HEK293 (cell line): ENCODE measurements around the gene ROR2.
A peak's percentile ranks its signal among the peaks of the same experiment; 100 is the strongest.

ENCODE experiments used
- BCL11A ChIP-seq: fragments of 450-650 bp; formaldehyde crosslinking; IDR thresholded peaks from 2 replicates; pipeline ENCODE4 v1.5.1; 2016; ENCODE audit warnings: low read depth, missing biosample characterization, missing genetic modification characterization
- IKZF3 ChIP-seq: fragments of 450-650 bp; IDR thresholded peaks from 2 replicates; pipeline ENCODE4 v1.5.0; 2018; ENCODE audit warnings: missing biosample characterization, mild to moderate bottlenecking, missing genetic modification characterization, moderate library complexity
- KLF7 ChIP-seq: fragments of 450-650 bp; formaldehyde crosslinking; IDR thresholded peaks from 2 replicates; pipeline ENCODE4 v1.5.1; 2016; ENCODE audit warnings: missing biosample characterization, missing genetic modification characterization, borderline replicate concordance
- PRDM6 ChIP-seq: fragments of 450-650 bp; formaldehyde crosslinking; IDR thresholded peaks from 2 replicates; pipeline ENCODE4 v1.5.1; 2017; ENCODE audit warnings: missing biosample characterization, missing genetic modification characterization
- REPIN1 ChIP-seq: fragments of 450-650 bp; formaldehyde crosslinking; IDR thresholded peaks from 2 replicates; pipeline ENCODE4 v1.5.1; 2017; ENCODE audit warnings: missing biosample characterization, missing genetic modification characterization, low read depth
- SCRT1 ChIP-seq: fragments of 450-650 bp; formaldehyde crosslinking; IDR thresholded peaks from 2 replicates; pipeline ENCODE4 v1.5.1; 2016; ENCODE audit warnings: missing biosample characterization, missing genetic modification characterization, borderline replicate concordance
- SP2 ChIP-seq: fragments of 450-650 bp; formaldehyde crosslinking; IDR thresholded peaks from 2 replicates; pipeline ENCODE4 v1.5.1; 2016; ENCODE audit warnings: missing biosample characterization, missing genetic modification characterization
- TSHZ1 ChIP-seq: fragments of 450-650 bp; formaldehyde crosslinking; IDR thresholded peaks from 2 replicates; pipeline ENCODE4 v1.5.1; 2016; ENCODE audit warnings: missing biosample characterization, missing genetic modification characterization, borderline replicate concordance
- ZBTB17 ChIP-seq: fragments of 450-650 bp; formaldehyde crosslinking; IDR thresholded peaks from 2 replicates; pipeline ENCODE4 v1.5.1; 2016; ENCODE audit warnings: missing biosample characterization, missing genetic modification characterization
- ZBTB21 ChIP-seq: fragments of 450-650 bp; formaldehyde crosslinking; IDR thresholded peaks from 2 replicates; pipeline ENCODE4 v1.5.1; 2017; ENCODE audit warnings: missing biosample characterization, missing genetic modification characterization
- ZBTB48 ChIP-seq: fragments of 450-650 bp; formaldehyde crosslinking; IDR thresholded peaks from 2 replicates; pipeline ENCODE4 v1.5.1; 2016; ENCODE audit warnings: missing biosample characterization, missing genetic modification characterization
- ZBTB6 ChIP-seq: fragments of 450-650 bp; formaldehyde crosslinking; IDR thresholded peaks from 2 replicates; pipeline ENCODE4 v1.5.1; 2017; ENCODE audit warnings: missing biosample characterization, missing genetic modification characterization
- ZFHX2 ChIP-seq: fragments of 450-650 bp; formaldehyde crosslinking; conservative IDR thresholded peaks from 2 replicates; pipeline ENCODE4 v1.5.1; 2016; ENCODE audit warnings: missing biosample characterization, missing genetic modification characterization
- ZFP37 ChIP-seq: fragments of 450-650 bp; formaldehyde crosslinking; IDR thresholded peaks from 2 replicates; pipeline ENCODE4 v1.5.1; 2016; ENCODE audit warnings: missing biosample characterization, missing genetic modification characterization
- ZNF112 ChIP-seq: fragments of 450-650 bp; formaldehyde crosslinking; IDR thresholded peaks from 2 replicates; pipeline ENCODE4 v1.5.0; 2017; ENCODE audit warnings: missing biosample characterization, missing genetic modification characterization
- ZNF169 ChIP-seq: fragments of 450-650 bp; formaldehyde crosslinking; IDR thresholded peaks from 2 replicates; pipeline ENCODE4 v1.5.1; 2016; ENCODE audit warnings: missing biosample characterization, missing genetic modification characterization
- ZNF23 ChIP-seq: fragments of 450-650 bp; formaldehyde crosslinking; IDR thresholded peaks from 2 replicates; pipeline ENCODE4 v1.5.1; 2016; ENCODE audit warnings: missing biosample characterization, missing genetic modification characterization, borderline replicate concordance
- ZNF26 ChIP-seq: fragments of 450-650 bp; formaldehyde crosslinking; IDR thresholded peaks from 2 replicates; pipeline ENCODE4 v1.5.1; 2016; ENCODE audit warnings: missing biosample characterization, missing genetic modification characterization
- ZNF335 ChIP-seq: fragments of 450-650 bp; formaldehyde crosslinking; conservative IDR thresholded peaks from 2 replicates; pipeline ENCODE4 v1.5.1; 2016; ENCODE audit warnings: missing biosample characterization, missing genetic modification characterization
- ZNF362 ChIP-seq: fragments of 450-650 bp; formaldehyde crosslinking; IDR thresholded peaks from 2 replicates; pipeline ENCODE4 v1.5.1; 2016; ENCODE audit warnings: missing biosample characterization, missing genetic modification characterization
- ZNF433 ChIP-seq: fragments of 450-650 bp; formaldehyde crosslinking; IDR thresholded peaks from 2 replicates; pipeline ENCODE4 v1.5.1; 2016; ENCODE audit warnings: missing biosample characterization, missing genetic modification characterization, low read depth
- ZNF610 ChIP-seq: fragments of 450-650 bp; formaldehyde crosslinking; IDR thresholded peaks from 2 replicates; pipeline ENCODE4 v1.5.1; 2016; ENCODE audit warnings: missing biosample characterization, missing genetic modification characterization, borderline replicate concordance
- ZNF621 ChIP-seq: fragments of 450-650 bp; formaldehyde crosslinking; IDR thresholded peaks from 2 replicates; pipeline ENCODE4 v1.5.1; 2017; ENCODE audit warnings: missing biosample characterization, missing genetic modification characterization
- ZNF645 ChIP-seq: fragments of 450-650 bp; formaldehyde crosslinking; IDR thresholded peaks from 2 replicates; pipeline ENCODE4; 2016; ENCODE audit warnings: missing biosample characterization, missing genetic modification characterization
- ZNF654 ChIP-seq: fragments of 450-650 bp; formaldehyde crosslinking; IDR thresholded peaks from 2 replicates; pipeline ENCODE4 v1.5.1; 2016; ENCODE audit warnings: low read depth, missing biosample characterization, missing genetic modification characterization
- ZNF664 ChIP-seq: fragments of 450-650 bp; formaldehyde crosslinking; IDR thresholded peaks from 2 replicates; pipeline ENCODE4 v1.5.1; 2016; ENCODE audit warnings: missing biosample characterization, missing genetic modification characterization
- ZNF776 ChIP-seq: fragments of 450-650 bp; formaldehyde crosslinking; IDR thresholded peaks from 2 replicates; pipeline ENCODE4 v1.5.0; 2017; ENCODE audit warnings: missing biosample characterization, missing genetic modification characterization, borderline replicate concordance
- ZNF791 ChIP-seq: fragments of 450-650 bp; formaldehyde crosslinking; IDR thresholded peaks from 2 replicates; pipeline ENCODE4 v1.5.1; 2016; ENCODE audit warnings: missing biosample characterization, missing genetic modification characterization

Gene ROR2

GRCh38 chr9:91734371-91734981, 215.6 kb downstream of the ROR2 start (continued):
- TF ChIP-seq ZNF654 (peak; percentile 37; the same call in 1 of the 2 replicates), ZNF621 (tag by site-specific recombination) (no peak), ZNF169 (tag by site-specific recombination) (no peak), BCL11A (tag by site-specific recombination) (no peak), ZBTB21 (no peak), ZNF362 (tag by site-specific recombination) (no peak), ZNF610 (tag by site-specific recombination) (no peak), SCRT1 (tag by site-specific recombination) (no peak), ZNF664 (no peak), ZNF112 (tag by site-specific recombination) (no peak), ZBTB48 (tag by site-specific recombination) (no peak), KLF7 (tag by site-specific recombination) (no peak), ZNF791 (tag by site-specific recombination) (no peak), ZBTB17 (tag by site-specific recombination) (no peak), SP2 (peak; percentile 63), REPIN1 (no peak), ZNF26 (tag by site-specific recombination) (no peak), ZNF23 (tag by site-specific recombination) (no peak), ZFP37 (tag by site-specific recombination) (no peak), IKZF3 (tag by site-specific recombination) (peak; percentile 76), ZFHX2 (0 out of 2 replicates have a peak, but pooled peaks have one; percentile 23), ZNF335 (tag by site-specific recombination) (no peak), ZBTB6 (no peak), ZNF776 (tag by site-specific recombination) (no peak), PRDM6 (no peak), ZNF645 (tag by site-specific recombination) (no peak), TSHZ1 (tag by site-specific recombination) (no peak), ZNF433 (tag by site-specific recombination) (no peak)
